Iris pigment epithelial cell (primary cell): ENCODE results near the gene ITGA11.
A peak's percentile ranks its signal among the peaks of the same experiment; 100 is the strongest.

Experiments
- DNase-seq: peaks from one replicate; pipeline ENCODE4 v3.0.0-alpha.2; 2011; ENCODE audit warnings: low read depth

ITGA11 gene

DNA sequence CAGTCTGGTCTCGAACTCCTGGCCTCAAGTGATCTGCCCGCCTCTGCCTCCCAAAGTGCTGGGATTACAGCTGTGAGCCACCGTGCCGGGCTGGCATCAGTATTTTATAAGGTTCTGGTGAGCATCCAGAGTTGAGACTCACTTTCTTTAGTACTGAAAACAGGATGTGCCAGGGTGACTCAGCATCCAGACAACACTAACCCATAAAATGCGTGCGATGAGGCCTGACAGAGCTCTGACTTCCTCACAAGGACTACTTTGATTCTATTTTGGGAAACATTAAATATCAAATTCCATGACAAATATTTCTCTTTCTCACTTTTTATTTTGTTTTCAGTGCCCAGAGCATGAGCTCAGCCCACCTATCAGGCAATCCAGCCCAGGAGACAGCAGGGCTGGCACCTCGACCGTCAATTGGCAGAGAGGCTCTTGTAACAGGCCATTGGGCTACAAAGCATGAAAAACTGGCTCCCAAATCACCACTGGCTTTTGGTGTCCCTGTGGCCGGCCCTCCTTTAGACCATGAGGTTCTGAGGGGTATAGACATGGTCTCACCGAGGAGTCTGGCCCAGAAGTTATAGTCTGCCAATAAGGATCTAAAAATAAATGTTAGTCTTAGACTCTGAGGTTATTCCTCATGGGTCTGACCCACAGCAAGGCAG is 79.4 kb downstream of the ITGA11 start:
- DNase-seq = peak; percentile 93

- DNase-seq = no peak
Observed at GRCh38 chr15:68349151-68349550, 82.8 kb downstream of the ITGA11 start.

GRCh38 chr15:68348606-68349005 is 83.4 kb downstream of the ITGA11 start:
- DNase-seq = no peak

DNA sequence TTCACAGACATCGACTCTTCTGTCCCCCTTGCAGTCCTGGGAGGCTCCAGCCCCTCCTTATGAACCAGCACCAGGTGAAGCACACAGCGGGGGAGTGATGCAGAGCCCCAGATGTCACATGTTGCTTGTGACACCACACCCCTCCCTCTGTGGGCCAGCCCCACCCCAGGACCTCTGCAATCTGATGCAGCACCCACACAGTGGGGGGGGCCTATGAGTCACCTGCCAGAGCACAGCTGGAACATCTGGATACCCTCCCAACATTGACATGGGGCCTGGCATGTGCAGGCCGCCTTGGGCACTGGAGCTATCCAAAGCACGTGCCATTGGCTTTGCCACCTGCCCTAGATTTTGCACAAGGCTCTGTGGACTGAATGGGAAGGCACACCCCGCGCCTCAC is 83.9 kb downstream of the ITGA11 start:
- no peak for DNase-seq

DNA sequence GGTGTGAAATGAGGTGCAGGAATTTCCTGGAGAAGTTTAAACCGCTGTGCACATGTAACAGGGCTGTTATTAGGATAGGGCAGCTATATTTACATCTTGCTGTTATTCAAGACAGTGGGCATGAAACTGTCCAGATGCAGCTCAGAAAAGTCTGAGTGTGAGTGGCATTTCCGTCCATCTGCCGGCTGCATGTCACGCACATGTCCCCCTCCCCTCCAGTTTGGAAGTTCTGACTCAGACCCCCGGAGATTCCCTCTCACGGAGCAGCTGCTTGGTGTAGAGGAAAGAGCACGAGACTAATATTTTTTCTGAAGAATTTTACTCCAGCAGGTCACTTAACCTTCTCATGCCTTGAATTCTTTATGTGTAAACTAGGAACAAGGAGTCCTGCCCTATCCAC is 84.6 kb downstream of the ITGA11 start:
- peak; percentile 67 for DNase-seq

DNA sequence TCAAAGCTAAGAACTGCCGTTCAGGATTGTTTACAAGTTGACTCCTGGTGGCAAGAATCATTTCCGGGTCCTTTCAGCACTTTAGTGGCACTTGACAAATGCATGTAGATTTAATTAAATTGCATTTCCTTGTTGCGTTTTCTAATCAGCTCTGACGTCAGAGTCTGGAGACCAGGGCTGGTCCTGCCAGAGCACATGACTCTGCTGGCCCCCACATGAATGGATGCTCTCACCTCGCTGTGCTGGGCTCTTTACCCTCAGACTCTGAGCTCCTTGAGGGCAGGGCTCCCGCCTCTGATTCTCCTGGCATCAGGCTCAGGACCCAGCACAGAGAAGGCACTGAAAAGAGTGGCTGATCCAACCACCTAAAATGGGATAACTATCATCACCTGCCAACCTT is 85.0 kb downstream of the ITGA11 start:
- no peak for DNase-seq

GRCh38 chr15:68345481-68345880 is 86.5 kb downstream of the ITGA11 start:
- no peak for DNase-seq

DNA sequence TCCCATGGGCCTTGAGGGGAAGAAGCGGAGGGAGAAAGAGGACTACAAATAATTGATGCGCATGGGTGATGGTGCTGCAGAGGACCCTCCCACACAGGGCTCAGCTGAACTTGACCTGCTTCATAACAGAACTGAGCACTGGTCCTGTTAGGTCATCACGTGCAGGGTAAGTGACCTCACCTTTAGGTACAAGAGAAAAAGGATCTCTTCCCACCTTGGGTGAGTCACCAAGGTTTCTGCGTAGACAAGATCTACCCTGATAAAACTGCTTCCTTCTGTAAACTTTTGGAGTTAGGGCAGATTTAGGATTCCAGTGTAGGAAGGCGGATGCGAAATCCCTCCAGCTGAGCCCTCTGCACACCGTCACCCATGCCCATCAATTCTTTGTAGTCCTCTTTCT is 87.4 kb downstream of the ITGA11 start:
- DNase-seq = no peak

- DNase-seq = no peak
Observed at GRCh38 chr15:68343579-68344225, 88.3 kb downstream of the ITGA11 start.

DNA sequence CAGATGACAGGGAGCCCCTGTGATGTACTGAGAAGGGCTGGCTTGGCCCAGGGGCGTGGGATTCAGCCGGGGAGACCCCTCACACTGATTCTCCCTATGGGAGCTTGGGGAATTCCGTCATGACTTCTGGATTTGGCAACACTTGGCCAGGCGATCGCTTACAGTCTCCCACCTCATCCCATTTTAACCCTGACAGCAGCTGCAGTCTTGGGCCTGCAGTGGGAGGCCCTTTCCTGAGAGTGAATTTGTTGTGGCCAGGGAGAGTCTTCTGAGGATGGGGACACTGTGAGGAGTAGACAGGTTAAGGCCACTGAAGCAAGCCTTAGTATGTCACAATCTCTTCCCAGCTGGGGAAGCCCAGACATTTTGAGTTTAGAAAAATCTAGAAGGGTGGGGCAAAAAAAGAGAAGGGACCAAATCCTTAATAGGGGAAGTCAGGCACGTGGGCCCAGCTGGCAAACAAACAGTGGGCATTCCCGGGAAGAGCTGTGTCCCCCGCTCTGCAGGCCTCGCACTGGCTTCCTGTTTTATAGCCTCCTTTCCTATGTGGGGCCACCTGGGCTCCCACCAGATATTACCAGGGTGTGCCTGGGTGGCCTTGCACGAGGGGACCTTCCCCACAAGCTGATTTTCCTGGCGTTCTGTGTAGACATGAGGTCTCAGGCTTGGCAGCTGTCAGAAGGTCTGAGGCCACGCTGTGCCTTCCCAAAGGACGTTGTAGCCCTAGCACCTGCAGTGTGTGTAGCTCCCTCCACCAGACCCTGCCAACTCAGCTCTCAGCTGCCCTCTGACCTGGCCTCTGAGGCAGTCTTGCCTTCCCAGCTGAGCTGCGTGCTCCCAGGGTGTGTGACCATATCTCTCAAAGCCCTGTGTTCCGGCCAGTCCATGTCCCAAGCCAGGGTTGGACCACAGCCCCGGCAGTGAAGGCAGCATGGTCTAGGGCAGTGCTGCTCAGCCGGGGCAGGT is 89.9 kb downstream of the ITGA11 start:
- DNase-seq = no peak

DNA sequence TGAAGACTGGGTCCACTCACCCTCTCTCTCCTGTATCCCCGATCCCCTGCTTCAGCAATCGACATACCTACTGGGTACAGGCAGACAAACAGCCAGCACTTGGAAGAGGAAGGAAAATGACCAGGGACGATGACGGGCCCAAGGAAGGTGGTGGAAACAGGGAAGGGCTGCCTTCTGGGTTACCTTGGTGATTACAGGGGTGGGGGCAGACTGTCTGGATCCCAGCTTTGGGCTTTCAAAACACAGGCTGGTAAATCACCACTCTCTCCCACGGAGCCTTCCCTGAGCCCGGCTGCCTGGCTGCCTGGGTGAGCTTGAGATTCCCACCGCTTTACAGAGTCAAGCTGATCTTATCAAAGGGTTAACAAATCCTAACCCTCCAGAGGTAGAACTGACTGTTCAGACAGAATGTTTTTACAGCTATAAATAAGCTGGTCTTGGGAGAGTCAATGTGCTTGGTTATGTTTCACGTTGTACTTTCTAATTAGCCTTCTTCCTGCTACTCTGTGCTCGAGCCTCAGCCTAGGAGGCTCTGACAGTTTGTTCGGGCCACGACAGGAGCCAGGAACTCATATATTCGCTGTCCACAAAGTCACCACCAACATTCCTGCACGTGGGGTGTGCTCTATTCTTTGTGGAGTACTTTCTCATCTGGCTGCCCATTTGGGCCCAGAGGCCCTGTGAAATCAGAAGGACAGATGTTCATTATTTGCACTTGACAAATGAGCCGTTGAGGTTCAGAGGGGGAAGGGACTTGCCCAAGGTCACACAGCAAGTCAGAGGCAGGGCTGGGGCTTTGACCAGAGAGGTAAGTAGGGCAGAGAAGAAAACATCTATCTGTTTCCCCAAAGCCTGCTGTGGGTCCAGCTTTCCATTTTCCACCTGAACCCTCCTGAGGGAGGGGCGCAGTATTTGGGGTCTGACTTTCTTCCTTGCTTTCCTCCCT is 91.0 kb downstream of the ITGA11 start:
- DNase-seq = peak; percentile 23

DNA sequence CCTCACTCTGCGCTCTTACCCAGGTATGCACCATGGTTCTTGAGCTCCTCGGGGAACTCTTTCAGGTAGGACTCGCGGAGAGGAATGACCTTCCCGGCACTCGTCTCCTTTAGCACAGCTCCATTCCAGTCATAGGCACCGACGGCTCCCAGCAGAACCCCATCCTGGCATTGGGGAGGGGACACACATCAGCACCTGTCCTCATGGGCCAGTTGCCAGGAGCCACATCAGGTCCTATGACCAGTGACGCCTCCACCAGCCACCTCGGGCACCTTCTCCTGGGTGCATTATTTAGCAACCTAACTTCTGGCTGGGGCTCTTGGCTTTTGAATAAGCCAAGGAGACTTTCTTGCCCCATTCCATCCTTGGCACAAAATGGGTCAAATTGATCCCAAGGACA is 92.5 kb downstream of the ITGA11 start:
- DNase-seq = no peak

DNA sequence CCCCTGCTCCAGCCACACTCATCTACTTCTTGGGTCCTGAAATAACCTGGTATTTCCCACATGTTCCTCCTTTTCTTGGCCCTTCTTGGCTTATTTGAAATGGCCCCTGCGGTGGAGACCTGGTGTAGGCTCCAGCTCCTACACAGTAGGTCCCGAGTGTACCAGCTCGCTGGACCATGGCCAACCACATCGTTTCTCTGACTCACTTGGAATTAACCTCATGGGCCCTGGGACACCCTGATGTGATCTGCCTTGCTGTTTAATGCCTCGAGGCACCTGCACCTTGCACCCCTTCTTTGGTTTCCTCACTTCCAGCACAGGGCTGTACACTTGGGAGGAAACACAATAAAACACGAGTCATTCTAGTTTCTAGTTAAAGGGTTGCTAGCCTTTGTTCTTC is 94.1 kb downstream of the ITGA11 start:
- DNase-seq = no peak

GRCh38 chr15:68336516-68336915 is 95.4 kb downstream of the ITGA11 start:
- DNase-seq = no peak

DNA sequence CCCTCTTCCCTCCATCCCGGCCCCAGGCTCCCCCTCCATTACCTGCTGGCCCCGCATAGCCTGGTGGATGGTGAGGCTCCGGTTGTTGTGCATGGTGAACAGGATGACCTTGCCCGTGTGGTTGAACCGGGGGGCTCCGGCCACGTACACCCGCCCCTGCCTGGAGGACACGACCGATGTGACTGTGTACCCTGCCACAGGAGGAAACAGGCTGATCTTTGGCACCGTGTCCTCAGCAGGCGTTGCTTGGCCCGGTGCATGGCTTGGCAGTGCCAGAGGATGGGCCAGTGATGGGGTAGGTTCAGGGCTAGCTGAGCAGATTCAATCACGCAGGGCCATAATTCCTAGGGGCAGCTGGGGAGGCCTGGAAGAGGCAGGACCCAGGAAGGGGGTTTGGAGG is 96.3 kb downstream of the ITGA11 start:
- no peak for DNase-seq

DNA sequence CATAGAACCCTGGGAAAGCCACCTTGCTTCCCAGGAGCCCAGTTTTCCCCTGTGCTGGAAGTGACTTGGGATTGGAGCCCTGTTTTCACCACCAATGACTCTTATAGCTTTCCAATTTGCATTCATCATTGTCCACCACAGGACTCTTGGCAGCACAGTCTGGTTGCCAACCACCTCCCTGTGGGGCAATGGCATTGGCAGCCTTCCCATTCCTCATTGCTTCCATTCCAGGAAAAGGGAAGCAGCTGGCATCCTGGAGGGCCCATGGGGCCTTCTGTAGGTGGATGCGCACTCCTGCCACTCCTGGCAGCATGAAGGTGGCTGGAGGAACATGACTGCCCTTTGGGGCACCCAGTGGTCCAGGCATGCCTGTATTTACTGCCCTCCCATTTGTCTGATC is 96.7 kb downstream of the ITGA11 start:
- DNase-seq = no peak

GRCh38 chr15:68334661-68335124 is 97.3 kb downstream of the ITGA11 start:
- peak; percentile 40 for DNase-seq

DNA sequence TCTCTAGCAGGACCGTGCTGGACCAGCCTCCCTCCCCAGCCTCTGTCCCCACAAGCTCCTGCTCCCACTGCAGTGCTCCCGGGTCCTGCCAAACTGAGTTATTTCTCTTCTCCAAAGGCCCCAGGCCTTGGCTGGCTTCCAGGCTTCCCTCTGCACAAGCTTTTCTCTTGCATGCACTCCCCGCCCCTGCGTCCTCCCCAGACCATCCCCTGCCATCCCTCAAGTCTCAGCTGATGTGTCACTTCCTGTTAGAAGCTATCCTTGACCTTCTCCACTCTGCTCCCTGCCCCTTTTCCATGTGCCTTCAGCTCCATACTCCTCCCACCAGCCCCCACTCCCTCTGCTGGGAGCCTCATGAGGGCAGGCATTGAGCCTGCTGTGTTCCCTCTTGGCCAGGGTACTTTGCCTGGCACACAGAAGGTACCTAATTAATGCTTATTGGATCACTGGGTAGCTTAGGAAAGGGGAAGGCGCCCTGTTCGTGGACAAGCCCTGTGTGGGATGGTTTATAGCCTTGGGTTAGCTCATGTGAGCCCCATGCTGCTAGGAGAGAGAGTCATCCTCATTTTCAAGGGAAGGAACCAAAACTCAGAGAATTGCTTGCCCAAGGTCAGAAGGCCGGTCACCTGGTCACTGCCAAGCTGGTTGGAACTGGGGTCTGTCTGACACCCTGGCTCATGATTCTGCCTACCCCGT is 98.0 kb downstream of the ITGA11 start:
- DNase-seq = peak; percentile 35

DNA sequence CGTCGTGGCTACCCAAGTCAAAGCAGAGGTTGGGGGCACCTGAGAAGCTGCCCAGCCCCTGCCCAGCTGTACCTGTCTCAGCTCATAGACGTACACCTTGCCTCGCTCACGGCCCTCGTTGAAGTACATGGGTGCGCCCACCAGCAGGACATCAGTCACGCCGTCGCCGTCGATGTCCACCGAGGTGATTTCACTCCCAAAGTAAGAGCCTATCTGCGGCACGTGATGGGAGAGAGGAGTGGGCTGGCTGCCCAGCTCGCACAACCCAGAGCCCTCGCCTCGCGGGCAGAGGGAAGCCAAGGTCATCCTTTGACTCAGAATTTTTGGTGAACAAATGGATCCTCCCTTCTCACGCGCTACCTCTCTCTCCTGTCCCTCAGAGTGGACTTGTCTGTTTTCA is 99.7 kb downstream of the ITGA11 start:
- DNase-seq = no peak

- DNase-seq = no peak
Observed at GRCh38 chr15:68330901-68331300, 101.1 kb downstream of the ITGA11 start.

- DNase-seq = no peak
Observed at GRCh38 chr15:68330416-68330815, 101.5 kb downstream of the ITGA11 start.
